Subcutaneous abdominal adipose tissue (tissue), 5 donors: ENCODE data around the gene C2CD2.

Experiments
- H3K27ac ChIP-seq: one replicate; pipeline ENCODE4 v1.7.0; 2013; ENCODE audit warnings: low read depth, mild to moderate bottlenecking, inconsistent platforms, low read length, moderate library complexity
- H3K27me3 ChIP-seq, 5 donors: one replicate each; pipeline ENCODE4 v1.7.0; 2013; ENCODE audit warnings: low read length in 5 of 5, inconsistent platforms in 1 of 5; ENCODE audit not compliant: control insufficient read depth in 5 of 5, insufficient read depth in 4 of 5
- H3K36me3 ChIP-seq, 5 donors: one replicate each; pipeline ENCODE4 v1.7.0; 2013; ENCODE audit warnings: low read length in 5 of 5; ENCODE audit not compliant: control insufficient read depth in 5 of 5, insufficient read depth in 5 of 5
- H3K4me1 ChIP-seq, 5 donors: one replicate each; pipeline ENCODE4 v1.7.0; 2013; ENCODE audit warnings: low read length in 5 of 5, mild to moderate bottlenecking in 3 of 5, moderate library complexity in 1 of 5; ENCODE audit not compliant: control insufficient read depth in 5 of 5, insufficient read depth in 5 of 5
- H3K4me3 ChIP-seq, 5 donors: one replicate each; pipeline ENCODE4 v1.7.0; 2013; ENCODE audit warnings: low read length in 5 of 5, low read depth in 1 of 5
- H3K9ac ChIP-seq, 5 donors: one replicate each; pipeline ENCODE4 v1.7.0; 2013; ENCODE audit warnings: low read length in 5 of 5, mild to moderate bottlenecking in 4 of 5, moderate library complexity in 3 of 5
- H3K9me3 ChIP-seq, 5 donors: one replicate each; pipeline ENCODE4 v1.7.0; 2013; ENCODE audit warnings: low read length in 5 of 5; ENCODE audit not compliant: control insufficient read depth in 5 of 5
- donor health status: healthy.
- donor health status: healthy.
- donor health status: healthy.
- donor health status: healthy.
- donor health status: healthy.

Gene C2CD2

GRCh38 chr21:41901782-41902181 is 52.0 kb downstream of the C2CD2 start:
- Histone ChIP-seq H3K9ac (peak overlapping the region in 2 of 5 donors; percentile 0 to 21), H3K27ac (peak overlapping the region; percentile 88), H3K9me3 (no peaks in the 10 kb centered on the region), H3K4me3 (no peak overlapping the region), H3K27me3 (no peaks in the 10 kb centered on the region), H3K4me1 (peaks cover 0 to 16% (median 4%) of the 10 kb centered on the region in 5 donors), H3K36me3 (peaks cover 4 to 88% (median 85%) of the 10 kb centered on the region in 5 donors)

GRCh38 chr21:41901099-41901498 is 52.7 kb downstream of the C2CD2 start:
- Histone ChIP-seq H3K4me1 (peaks cover 0 to 21% (median 5%) of the 10 kb centered on the region in 5 donors), H3K27ac (peak overlapping the region; percentile 88), H3K9ac (peak overlapping the region in 1 of 5 donors; percentile 0), H3K4me3 (no peak overlapping the region), H3K36me3 (peaks cover 4 to 81% (median 79%) of the 10 kb centered on the region in 5 donors), H3K27me3 (no peaks in the 10 kb centered on the region), H3K9me3 (no peaks in the 10 kb centered on the region)

- Histone ChIP-seq H3K9ac (peak overlapping the region in 1 of 5 donors; percentile 52), H3K27me3 (no peaks in the 10 kb centered on the region), H3K4me1 (peaks cover 0 to 24% (median 5%) of the 10 kb centered on the region in 5 donors), H3K27ac (peak overlapping the region; percentile 88), H3K4me3 (no peak overlapping the region), H3K36me3 (peaks cover 4 to 81% (median 76%) of the 10 kb centered on the region in 5 donors), H3K9me3 (no peaks in the 10 kb centered on the region)
Observed at GRCh38 chr21:41900401-41900800, 53.4 kb downstream of the C2CD2 start.

GRCh38 chr21:41899426-41900202 is 54.2 kb downstream of the C2CD2 start:
- Histone ChIP-seq H3K36me3 (peaks cover 0 to 84% (median 79%) of the 10 kb centered on the region in 5 donors), H3K4me3 (no peak overlapping the region), H3K4me1 (peaks cover 0 to 24% (median 5%) of the 10 kb centered on the region in 5 donors), H3K9ac (no peak overlapping the region), H3K27ac (no peak overlapping the region), H3K27me3 (no peaks in the 10 kb centered on the region), H3K9me3 (no peaks in the 10 kb centered on the region)

- Histone ChIP-seq H3K4me1 (peaks cover 0 to 24% (median 5%) of the 10 kb centered on the region in 5 donors), H3K4me3 (no peak overlapping the region), H3K36me3 (peaks cover 0 to 87% (median 81%) of the 10 kb centered on the region in 5 donors), H3K9me3 (no peaks in the 10 kb centered on the region), H3K9ac (no peak overlapping the region), H3K27ac (no peak overlapping the region), H3K27me3 (no peaks in the 10 kb centered on the region)
Observed at GRCh38 chr21:41898998-41899397, 54.8 kb downstream of the C2CD2 start.

GRCh38 chr21:41897700-41898099 is 56.1 kb downstream of the C2CD2 start:
- H3K4me1 ChIP-seq = peaks cover 0 to 24% (median 5%) of the 10 kb centered on the region in 5 donors
- no peak overlapping the region for H3K4me3 ChIP-seq
- H3K36me3 ChIP-seq = peaks cover 0 to 79% (median 75%) of the 10 kb centered on the region in 5 donors
- no peaks in the 10 kb centered on the region for H3K27me3 ChIP-seq
- no peak overlapping the region for H3K9ac ChIP-seq
- H3K27ac ChIP-seq = no peak overlapping the region
- no peaks in the 10 kb centered on the region for H3K9me3 ChIP-seq

- Histone ChIP-seq H3K9me3 (no peaks in the 10 kb centered on the region), H3K27me3 (no peaks in the 10 kb centered on the region), H3K27ac (no peak overlapping the region), H3K4me3 (no peak overlapping the region), H3K36me3 (peaks cover 0 to 79% (median 74%) of the 10 kb centered on the region in 5 donors), H3K4me1 (peaks cover 0 to 24% (median 5%) of the 10 kb centered on the region in 5 donors), H3K9ac (no peak overlapping the region)
Observed at GRCh38 chr21:41897047-41897669, 56.7 kb downstream of the C2CD2 start.

GRCh38 chr21:41895643-41896493 is 58.0 kb downstream of the C2CD2 start:
- Histone ChIP-seq H3K4me3 (no peak overlapping the region), H3K27me3 (no peaks in the 10 kb centered on the region), H3K4me1 (peaks cover 0 to 17% (median 5%) of the 10 kb centered on the region in 5 donors), H3K9ac (no peak overlapping the region), H3K36me3 (peaks cover 0 to 79% (median 74%) of the 10 kb centered on the region in 5 donors), H3K9me3 (no peaks in the 10 kb centered on the region), H3K27ac (peak overlapping the region; percentile 5)

- H3K4me1 ChIP-seq = peaks cover 0 to 17% (median 5%) of the 10 kb centered on the region in 5 donors
- H3K27ac ChIP-seq = no peak overlapping the region
- H3K4me3 ChIP-seq = no peak overlapping the region
- H3K9ac ChIP-seq = no peak overlapping the region
- no peaks in the 10 kb centered on the region for H3K27me3 ChIP-seq
- no peaks in the 10 kb centered on the region for H3K9me3 ChIP-seq
- peaks cover 4 to 82% (median 74%) of the 10 kb centered on the region in 5 donors for H3K36me3 ChIP-seq
Observed at GRCh38 chr21:41894922-41895557, 58.8 kb downstream of the C2CD2 start.
